Right lobe of liver (tissue), 4 donors: ENCODE measurements around the gene TLR9.

Experiments
- POLR2A ChIP-seq: fragments of 450-650 bp; IDR thresholded peaks from one replicate; pipeline ENCODE4 v1.6.1; 2017; ENCODE audit warnings: antibody characterized with exemption, mild to moderate bottlenecking
- TF ChIP-seq, protein P1 (sequence below), 4 donors: fragments of 200-600 bp in 3 of 4; fragments of 450-650 bp in 1 of 4; IDR thresholded peaks; one replicate each; pipeline versions ENCODE4 v1.5.1 to v1.8.0; 2016 to 2022; ENCODE audit warnings: antibody characterized with exemption in 4 of 4, mild to moderate bottlenecking in 2 of 4
- donor health status: DM: no; HTN: no; CAD: no.
- donor health status: DM: no; HTN: no; CAD: no.
- donor health status: DM: no; HTN: yes; CAD: no.

DNA sequence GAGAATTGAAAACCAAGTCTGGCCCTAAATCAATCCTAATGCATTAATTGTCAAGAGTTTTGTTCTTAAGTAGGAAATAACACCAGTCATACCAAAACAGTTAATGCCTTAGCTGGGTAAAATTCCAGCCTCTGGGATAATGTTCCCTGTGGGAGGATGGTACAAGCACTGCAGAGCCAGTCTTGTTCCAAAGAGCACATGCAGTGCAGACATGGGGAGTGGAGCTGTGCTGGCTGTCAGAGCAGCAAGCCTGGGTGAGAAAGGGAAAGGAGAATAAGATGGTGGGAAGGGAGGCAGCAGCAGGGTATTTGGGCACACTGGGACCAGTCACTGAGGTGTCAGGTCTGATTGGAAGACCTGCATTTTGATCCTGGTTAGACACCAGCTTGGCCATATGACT is 15.4 kb downstream of the TLR9 start:
- TF ChIP-seq, protein P1, sequence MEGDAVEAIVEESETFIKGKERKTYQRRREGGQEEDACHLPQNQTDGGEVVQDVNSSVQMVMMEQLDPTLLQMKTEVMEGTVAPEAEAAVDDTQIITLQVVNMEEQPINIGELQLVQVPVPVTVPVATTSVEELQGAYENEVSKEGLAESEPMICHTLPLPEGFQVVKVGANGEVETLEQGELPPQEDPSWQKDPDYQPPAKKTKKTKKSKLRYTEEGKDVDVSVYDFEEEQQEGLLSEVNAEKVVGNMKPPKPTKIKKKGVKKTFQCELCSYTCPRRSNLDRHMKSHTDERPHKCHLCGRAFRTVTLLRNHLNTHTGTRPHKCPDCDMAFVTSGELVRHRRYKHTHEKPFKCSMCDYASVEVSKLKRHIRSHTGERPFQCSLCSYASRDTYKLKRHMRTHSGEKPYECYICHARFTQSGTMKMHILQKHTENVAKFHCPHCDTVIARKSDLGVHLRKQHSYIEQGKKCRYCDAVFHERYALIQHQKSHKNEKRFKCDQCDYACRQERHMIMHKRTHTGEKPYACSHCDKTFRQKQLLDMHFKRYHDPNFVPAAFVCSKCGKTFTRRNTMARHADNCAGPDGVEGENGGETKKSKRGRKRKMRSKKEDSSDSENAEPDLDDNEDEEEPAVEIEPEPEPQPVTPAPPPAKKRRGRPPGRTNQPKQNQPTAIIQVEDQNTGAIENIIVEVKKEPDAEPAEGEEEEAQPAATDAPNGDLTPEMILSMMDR (IDR thresholded peaks at IDR 0.05), result no peak
- no peak for TF ChIP-seq POLR2A
